ENCODE data around the gene OR13C3. TPM values are rescaled to one million over a fixed set of nuclear protein-coding genes. Genes with fewer than 3 reads are reported as not detected.

OR13C3 gene
- total RNA-seq, 1 donor from 2014 or later: not detected

GRCh38 chr9:104564358-104564757 lies 27.7 kb upstream of the OR13C3 start:
- TF ChIP-seq CTCF (IDR thresholded peaks at IDR 0.05): no peak
- Histone ChIP-seq H3K27me3 (ENCODE audit: low read depth) (no peaks in the 10 kb centered on the region), H3K4me3 (no peak overlapping the region), H3K27ac (no peak overlapping the region), H3K36me3 (no peaks in the 10 kb centered on the region), H3K4me1 (no peaks in the 10 kb centered on the region), H3K9me3 (no peaks in the 10 kb centered on the region)
- DNase-seq (no peak), ATAC-seq (no peak)
- intact Hi-C loops (cut with DNase I): no loop called here

- H3K27ac ChIP-seq: no peak overlapping the region
- intact Hi-C loops (cut with DNase I): no loop called here
- H3K27me3 ChIP-seq (ENCODE audit: low read depth): no peaks in the 10 kb centered on the region
- no peaks in the 10 kb centered on the region for H3K36me3 ChIP-seq
- no peaks in the 10 kb centered on the region for H3K4me1 ChIP-seq
- no peaks in the 10 kb centered on the region for H3K9me3 ChIP-seq
- H3K4me3 ChIP-seq: no peak overlapping the region
- ATAC-seq (no peak), DNase-seq (no peak)
- no peak for TF ChIP-seq CTCF (IDR thresholded peaks at IDR 0.05)
These were observed 20.4 kb upstream of the OR13C3 start for GRCh38 chr9:104556830-104557634.

GRCh38 chr9:104555521-104555920 lies 18.9 kb upstream of the OR13C3 start:
- H3K4me3 ChIP-seq: no peak overlapping the region
- DNase-seq (no peak), ATAC-seq (no peak)
- H3K27ac ChIP-seq: no peak overlapping the region
- H3K4me1 ChIP-seq: no peaks in the 10 kb centered on the region
- no peak for TF ChIP-seq CTCF (IDR thresholded peaks at IDR 0.05)
- H3K27me3 ChIP-seq (ENCODE audit: low read depth): no peaks in the 10 kb centered on the region
- intact Hi-C loops (cut with DNase I): no loop called here
- H3K36me3 ChIP-seq: no peaks in the 10 kb centered on the region
- no peaks in the 10 kb centered on the region for H3K9me3 ChIP-seq

GRCh38 chr9:104553261-104553660 lies 16.6 kb upstream of the OR13C3 start:
- no peak for TF ChIP-seq CTCF (IDR thresholded peaks at IDR 0.05)
- no peaks in the 10 kb centered on the region for H3K9me3 ChIP-seq
- intact Hi-C loops (cut with DNase I): no loop called here
- no peak for DNase-seq
- H3K27ac ChIP-seq: no peak overlapping the region
- no peak overlapping the region for H3K4me3 ChIP-seq
- no peak for ATAC-seq
- no peaks in the 10 kb centered on the region for H3K36me3 ChIP-seq
- H3K4me1 ChIP-seq: no peaks in the 10 kb centered on the region
- H3K27me3 ChIP-seq (ENCODE audit: low read depth): no peaks in the 10 kb centered on the region

GRCh38 chr9:104544644-104545043 lies 8.0 kb upstream of the OR13C3 start:
- no peak for TF ChIP-seq CTCF (IDR thresholded peaks at IDR 0.05)
- H3K9me3 ChIP-seq: no peaks in the 10 kb centered on the region
- ATAC-seq (no peak), DNase-seq (no peak)
- H3K27ac ChIP-seq: no peak overlapping the region
- no peaks in the 10 kb centered on the region for H3K4me1 ChIP-seq
- no peaks in the 10 kb centered on the region for H3K27me3 ChIP-seq (ENCODE audit: low read depth)
- H3K36me3 ChIP-seq: no peaks in the 10 kb centered on the region
- intact Hi-C loops (cut with DNase I): no loop called here
- H3K4me3 ChIP-seq: no peak overlapping the region

Data from lower lobe of right lung (tissue), 2 donors.